ENCODE data around the gene ATP4A.

The ATP4A gene

GRCh38 chr19:35592226-35592625 lies 28.8 kb upstream of the ATP4A start:
- H3K36me3 ChIP-seq (ENCODE audit: control insufficient read depth, insufficient read depth, low read length), result no peaks in the 10 kb centered on the region
- no peaks in the 10 kb centered on the region for H3K4me1 ChIP-seq (ENCODE audit: control insufficient read depth, insufficient read depth, low read length)
- H3K4me3 ChIP-seq (ENCODE audit: low read length), result no peak overlapping the region
- no peak overlapping the region for H3K9ac ChIP-seq (ENCODE audit: low read length)
- H3K27me3 ChIP-seq (ENCODE audit: control insufficient read depth, insufficient read depth, low read length), result no peaks in the 10 kb centered on the region
- no peaks in the 10 kb centered on the region for H3K9me3 ChIP-seq (ENCODE audit: control insufficient read depth, low read length)

GRCh38 chr19:35590875-35591274 lies 27.4 kb upstream of the ATP4A start:
- Histone ChIP-seq H3K27me3 (ENCODE audit: control insufficient read depth, insufficient read depth, low read length) (peaks cover under 1% of the 10 kb centered on the region), H3K9ac (ENCODE audit: low read length) (no peak overlapping the region), H3K4me3 (ENCODE audit: low read length) (no peak overlapping the region)

GRCh38 chr19:35587321-35587720 lies 23.9 kb upstream of the ATP4A start:
- Histone ChIP-seq H3K4me3 (ENCODE audit: low read length) (no peak overlapping the region), H3K4me1 (ENCODE audit: control insufficient read depth, insufficient read depth, low read length) (no peaks in the 10 kb centered on the region), H3K36me3 (ENCODE audit: control insufficient read depth, insufficient read depth, low read length) (no peaks in the 10 kb centered on the region), H3K27me3 (ENCODE audit: control insufficient read depth, insufficient read depth, low read length) (peaks cover 8% of the 10 kb centered on the region), H3K9ac (ENCODE audit: low read length) (no peak overlapping the region), H3K9me3 (ENCODE audit: control insufficient read depth, low read length) (no peaks in the 10 kb centered on the region)

More at GRCh38 chr19:35590875-35591274, 27.4 kb upstream of the ATP4A start:
- H3K4me1 ChIP-seq (ENCODE audit: control insufficient read depth, insufficient read depth, low read length), result no peaks in the 10 kb centered on the region
- no peaks in the 10 kb centered on the region for H3K36me3 ChIP-seq (ENCODE audit: control insufficient read depth, insufficient read depth, low read length)
- H3K9me3 ChIP-seq (ENCODE audit: control insufficient read depth, low read length), result no peaks in the 10 kb centered on the region

GRCh38 chr19:35585848-35586247 lies 22.4 kb upstream of the ATP4A start, which contains the start of gene PMIS2:
PMIS2 (plus strand) TSS chr19:35586173; CDS start chr19:35586260, 87 bp downstream.
- Histone ChIP-seq H3K9me3 (ENCODE audit: control insufficient read depth, low read length) (no peaks in the 10 kb centered on the region), H3K4me3 (ENCODE audit: low read length) (no peak within 1 kb of the TSS), H3K9ac (ENCODE audit: low read length) (no peak within 1 kb of the TSS), H3K4me1 (ENCODE audit: control insufficient read depth, insufficient read depth, low read length) (no peaks in the 10 kb centered on the region), H3K27me3 (ENCODE audit: control insufficient read depth, insufficient read depth, low read length) (peaks cover 8% of the 10 kb centered on the region), H3K36me3 (ENCODE audit: control insufficient read depth, insufficient read depth, low read length) (no peaks in the 10 kb centered on the region)

GRCh38 chr19:35582760-35583159 lies 19.3 kb upstream of the ATP4A start:
- H3K27me3 ChIP-seq (ENCODE audit: control insufficient read depth, insufficient read depth, low read length), result peaks cover 8% of the 10 kb centered on the region
- no peaks in the 10 kb centered on the region for H3K36me3 ChIP-seq (ENCODE audit: control insufficient read depth, insufficient read depth, low read length)
- H3K4me3 ChIP-seq (ENCODE audit: low read length), result no peak overlapping the region
- no peaks in the 10 kb centered on the region for H3K4me1 ChIP-seq (ENCODE audit: control insufficient read depth, insufficient read depth, low read length)
- no peaks in the 10 kb centered on the region for H3K9me3 ChIP-seq (ENCODE audit: control insufficient read depth, low read length)
- no peak overlapping the region for H3K9ac ChIP-seq (ENCODE audit: low read length)

GRCh38 chr19:35578707-35579106 lies 15.2 kb upstream of the ATP4A start:
- Histone ChIP-seq H3K4me3 (ENCODE audit: low read length) (no peak overlapping the region), H3K9me3 (ENCODE audit: control insufficient read depth, low read length) (no peaks in the 10 kb centered on the region), H3K4me1 (ENCODE audit: control insufficient read depth, insufficient read depth, low read length) (no peaks in the 10 kb centered on the region), H3K9ac (ENCODE audit: low read length) (no peak overlapping the region), H3K27me3 (ENCODE audit: control insufficient read depth, insufficient read depth, low read length) (no peaks in the 10 kb centered on the region), H3K36me3 (ENCODE audit: control insufficient read depth, insufficient read depth, low read length) (no peaks in the 10 kb centered on the region)

GRCh38 chr19:35577918-35578317 lies 14.5 kb upstream of the ATP4A start:
- Histone ChIP-seq H3K4me3 (ENCODE audit: low read length) (no peak overlapping the region), H3K36me3 (ENCODE audit: control insufficient read depth, insufficient read depth, low read length) (no peaks in the 10 kb centered on the region), H3K9me3 (ENCODE audit: control insufficient read depth, low read length) (no peaks in the 10 kb centered on the region), H3K9ac (ENCODE audit: low read length) (no peak overlapping the region), H3K27me3 (ENCODE audit: control insufficient read depth, insufficient read depth, low read length) (no peaks in the 10 kb centered on the region), H3K4me1 (ENCODE audit: control insufficient read depth, insufficient read depth, low read length) (no peaks in the 10 kb centered on the region)

GRCh38 chr19:35571406-35571965 lies 8.0 kb upstream of the ATP4A start:
- Histone ChIP-seq H3K27me3 (ENCODE audit: control insufficient read depth, insufficient read depth, low read length) (peaks cover 7% of the 10 kb centered on the region), H3K9ac (ENCODE audit: low read length) (no peak overlapping the region), H3K4me3 (ENCODE audit: low read length) (no peak overlapping the region), H3K4me1 (ENCODE audit: control insufficient read depth, insufficient read depth, low read length) (no peaks in the 10 kb centered on the region), H3K9me3 (ENCODE audit: control insufficient read depth, low read length) (no peaks in the 10 kb centered on the region), H3K36me3 (ENCODE audit: control insufficient read depth, insufficient read depth, low read length) (no peaks in the 10 kb centered on the region)

GRCh38 chr19:35569281-35569781 lies 5.9 kb upstream of the ATP4A start:
- H3K9me3 ChIP-seq (ENCODE audit: control insufficient read depth, low read length), result no peaks in the 10 kb centered on the region
- H3K27me3 ChIP-seq (ENCODE audit: control insufficient read depth, insufficient read depth, low read length), result peaks cover 7% of the 10 kb centered on the region

GRCh38 chr19:35566738-35567137 lies 3.3 kb upstream of the ATP4A start:
- no peak overlapping the region for H3K9ac ChIP-seq (ENCODE audit: low read length)
- peaks cover 7% of the 10 kb centered on the region for H3K27me3 ChIP-seq (ENCODE audit: control insufficient read depth, insufficient read depth, low read length)
- no peaks in the 10 kb centered on the region for H3K36me3 ChIP-seq (ENCODE audit: control insufficient read depth, insufficient read depth, low read length)
- H3K9me3 ChIP-seq (ENCODE audit: control insufficient read depth, low read length), result no peaks in the 10 kb centered on the region
- no peaks in the 10 kb centered on the region for H3K4me1 ChIP-seq (ENCODE audit: control insufficient read depth, insufficient read depth, low read length)
- no peak overlapping the region for H3K4me3 ChIP-seq (ENCODE audit: low read length)

More at GRCh38 chr19:35569281-35569781, 5.9 kb upstream of the ATP4A start:
- Histone ChIP-seq H3K4me1 (ENCODE audit: control insufficient read depth, insufficient read depth, low read length) (no peaks in the 10 kb centered on the region), H3K9ac (ENCODE audit: low read length) (no peak overlapping the region), H3K36me3 (ENCODE audit: control insufficient read depth, insufficient read depth, low read length) (no peaks in the 10 kb centered on the region), H3K4me3 (ENCODE audit: low read length) (no peak overlapping the region)

GRCh38 chr19:35565016-35565856 lies 1.8 kb upstream of the ATP4A start:
- Histone ChIP-seq H3K4me1 (ENCODE audit: control insufficient read depth, insufficient read depth, low read length) (no peaks in the 10 kb centered on the region), H3K9me3 (ENCODE audit: control insufficient read depth, low read length) (no peaks in the 10 kb centered on the region), H3K27me3 (ENCODE audit: control insufficient read depth, insufficient read depth, low read length) (peaks cover 10% of the 10 kb centered on the region), H3K36me3 (ENCODE audit: control insufficient read depth, insufficient read depth, low read length) (no peaks in the 10 kb centered on the region), H3K4me3 (ENCODE audit: low read length) (no peak overlapping the region), H3K9ac (ENCODE audit: low read length) (no peak overlapping the region)

GRCh38 chr19:35562776-35563175 lies 682 bp downstream of the ATP4A start:
- Histone ChIP-seq H3K4me1 (ENCODE audit: control insufficient read depth, insufficient read depth, low read length) (peaks cover 7% of the 10 kb centered on the region), H3K9me3 (ENCODE audit: control insufficient read depth, low read length) (no peaks in the 10 kb centered on the region), H3K4me3 (ENCODE audit: low read length) (no peak overlapping the region), H3K9ac (ENCODE audit: low read length) (no peak overlapping the region), H3K36me3 (ENCODE audit: control insufficient read depth, insufficient read depth, low read length) (no peaks in the 10 kb centered on the region), H3K27me3 (ENCODE audit: control insufficient read depth, insufficient read depth, low read length) (peaks cover 31% of the 10 kb centered on the region)

All from mucosa of stomach (tissue), 1 donor.